CD4-positive, CD25-positive, alpha-beta regulatory T cell (primary cell): ENCODE measurements around the gene DNAH17. TPM values are rescaled to one million over a fixed set of nuclear protein-coding genes. Genes with fewer than 3 reads are reported as not detected.
A peak's percentile ranks its signal among the peaks of the same experiment; 100 is the strongest.
"Not testable (repeated sequence)": the region's sequence is repeated elsewhere in the genome, so short reads cannot be mapped to it uniquely, and the experiment has no call there.

ENCODE experiments used
- ATAC-seq, 2 donors: fragments of 150-1000 bp; cut with Tn5 transposase; one replicate each; pipeline ENCODE4 v1.10.0; 2021; ENCODE audit warnings: low read depth in 2 of 2, moderate number of reproducible peaks in 2 of 2, moderate library complexity in 1 of 2
- DNase-seq, 3 donors: peaks; one replicate each; pipeline versions ENCODE4 v3.0.0 to v3.0.0-alpha.2; 2012 to 2022; ENCODE audit warnings: mixed read lengths in 1 of 3
- H3K27ac ChIP-seq: one replicate; pipeline ENCODE4 v1.7.0; 2013; ENCODE audit warnings: mild to moderate bottlenecking, low read length; ENCODE audit not compliant: insufficient read depth, poor library complexity, severe bottlenecking
- H3K27me3 ChIP-seq: one replicate; pipeline ENCODE4 v1.7.0; 2013; ENCODE audit warnings: low read length; ENCODE audit not compliant: control insufficient read depth, insufficient read depth
- H3K36me3 ChIP-seq: one replicate; pipeline ENCODE4 v1.7.0; 2013; ENCODE audit warnings: mild to moderate bottlenecking, low read length, moderate library complexity; ENCODE audit not compliant: control insufficient read depth, insufficient read depth
- H3K4me1 ChIP-seq: 2 replicates; pipeline ENCODE4 v1.7.0; 2013; ENCODE audit warnings: mild to moderate bottlenecking, low read length; ENCODE audit not compliant: insufficient read depth, control insufficient read depth, poor library complexity, severe bottlenecking
- H3K4me3 ChIP-seq: one replicate; pipeline ENCODE4 v1.7.0; 2013; ENCODE audit warnings: low read depth, mild to moderate bottlenecking, low read length, moderate library complexity
- H3K9me3 ChIP-seq, 2 experiments: 1 replicate in 1 of 2; 2 replicates in 1 of 2; pipeline ENCODE4 v1.7.0; 2013; ENCODE audit warnings: low read length in 2 of 2, mild to moderate bottlenecking in 1 of 2, moderate library complexity in 1 of 2; ENCODE audit not compliant: control insufficient read depth in 2 of 2
- H3K27ac Mint-ChIP-seq, 3 donors: one replicate each; pipeline ENCODE4 v1.8.0; 2020 to 2022; ENCODE audit warnings: mild to moderate bottlenecking in 3 of 3, mixed read lengths in 3 of 3, moderate library complexity in 2 of 3
- H3K27me3 Mint-ChIP-seq: one replicate; pipeline ENCODE4 v1.8.0; 2022; ENCODE audit warnings: mild to moderate bottlenecking, mixed read lengths
- H3K36me3 Mint-ChIP-seq: one replicate; pipeline ENCODE4 v1.8.0; 2020; ENCODE audit warnings: mixed read lengths
- H3K4me1 Mint-ChIP-seq, 4 donors: one replicate each; pipeline ENCODE4 v1.8.0; 2020 to 2022; ENCODE audit warnings: mixed read lengths in 4 of 4, mild to moderate bottlenecking in 1 of 4
- H3K4me3 Mint-ChIP-seq, 4 donors: one replicate each; pipeline ENCODE4 v1.8.0; 2020 to 2022; ENCODE audit warnings: mild to moderate bottlenecking in 4 of 4, mixed read lengths in 4 of 4, moderate library complexity in 3 of 4
- H3K9me3 Mint-ChIP-seq, 7 donors: one replicate each; pipeline ENCODE4 v1.8.0; 2020 to 2022; ENCODE audit warnings: mixed read lengths in 7 of 7, mild to moderate bottlenecking in 3 of 7, moderate library complexity in 2 of 7
- polyA plus RNA-seq, 4 donors: library from polyadenylated mRNA; unstranded; fragments of 300-500 nt; fragmentation: Illumina TruSeq; gene quantifications; one replicate each; pipeline ENCODE4 v1.2.3, GENCODE V29; 2021
- total RNA-seq: library from RNA; stranded (reverse); gene quantifications from one replicate; pipeline ENCODE4 v1.2.3, GENCODE V29; 2022

DNAH17 gene
- total and polyA plus RNA-seq, 5 donors from 2014 or later, result 0.24 to 3.4 (median 0.83) TPM; not detected in 1

GRCh38 chr17:78507526-78507925 lies 69.7 kb downstream of the DNAH17 start:
- no peak overlapping the region for H3K4me3 Mint-ChIP-seq
- no peaks in the 10 kb centered on the region for H3K36me3 ChIP-seq
- no peaks in the 10 kb centered on the region for H3K27me3 Mint-ChIP-seq

GRCh38 chr17:78506454-78507309 lies 70.5 kb downstream of the DNAH17 start:
- ATAC-seq (no peak), DNase-seq (no peak)
- Mint-ChIP-seq H3K36me3 (no peaks in the 10 kb centered on the region), H3K4me3 (no peak overlapping the region), H3K27me3 (no peaks in the 10 kb centered on the region), H3K9me3 (no peaks in the 10 kb centered on the region), H3K4me1 (no peaks in the 10 kb centered on the region), H3K27ac (peak overlapping the region in 1 of 3 donors; percentile 60)
- no peaks in the 10 kb centered on the region for H3K9me3 ChIP-seq
- no peaks in the 10 kb centered on the region for H3K27me3 ChIP-seq
- no peak overlapping the region for H3K4me3 ChIP-seq
- no peak overlapping the region for H3K27ac ChIP-seq
- no peaks in the 10 kb centered on the region for H3K36me3 ChIP-seq
- H3K4me1 ChIP-seq, result no peaks in the 10 kb centered on the region

More at GRCh38 chr17:78507526-78507925, 69.7 kb downstream of the DNAH17 start:
- no peak overlapping the region for H3K4me3 ChIP-seq
- ATAC-seq (no peak), DNase-seq (no peak)
- Mint-ChIP-seq H3K36me3 (no peaks in the 10 kb centered on the region), H3K4me1 (no peaks in the 10 kb centered on the region), H3K27ac (no peak overlapping the region), H3K9me3 (no peaks in the 10 kb centered on the region)
- H3K27ac ChIP-seq, result no peak overlapping the region
- no peaks in the 10 kb centered on the region for H3K9me3 ChIP-seq
- no peaks in the 10 kb centered on the region for H3K27me3 ChIP-seq
- no peaks in the 10 kb centered on the region for H3K4me1 ChIP-seq

- H3K4me3 Mint-ChIP-seq, result no peak overlapping the region
- DNase-seq, result no peak
- no peak overlapping the region for H3K4me3 ChIP-seq
- H3K4me1 ChIP-seq, result no peaks in the 10 kb centered on the region
- no peaks in the 10 kb centered on the region for H3K36me3 Mint-ChIP-seq
- no peaks in the 10 kb centered on the region for H3K9me3 ChIP-seq
- no peaks in the 10 kb centered on the region for H3K27me3 Mint-ChIP-seq
- no peaks in the 10 kb centered on the region for H3K4me1 Mint-ChIP-seq
- no peak overlapping the region for H3K27ac Mint-ChIP-seq
- no peaks in the 10 kb centered on the region for H3K27me3 ChIP-seq
- no peak for ATAC-seq
- H3K27ac ChIP-seq, result no peak overlapping the region
- H3K36me3 ChIP-seq, result no peaks in the 10 kb centered on the region
- H3K9me3 Mint-ChIP-seq, result no peaks in the 10 kb centered on the region
Observed at GRCh38 chr17:78504156-78504925, 72.9 kb downstream of the DNAH17 start.

- H3K36me3 ChIP-seq, H3K9me3 Mint-ChIP-seq, ATAC-seq, H3K4me1 Mint-ChIP-seq, H3K27me3 ChIP-seq, H3K27ac Mint-ChIP-seq, H3K4me1 ChIP-seq, H3K4me3 ChIP-seq, H3K9me3 ChIP-seq, DNase-seq, H3K4me3 Mint-ChIP-seq, H3K36me3 Mint-ChIP-seq, H3K27me3 Mint-ChIP-seq, H3K27ac ChIP-seq: not testable (repeated sequence)
Observed at GRCh38 chr17:78503388-78503787, 73.8 kb downstream of the DNAH17 start.

GRCh38 chr17:78502611-78503148 lies 74.5 kb downstream of the DNAH17 start:
- Mint-ChIP-seq H3K9me3 (no peaks in the 10 kb centered on the region), H3K4me3 (no peak overlapping the region), H3K27me3 (no peaks in the 10 kb centered on the region), H3K27ac (no peak overlapping the region), H3K36me3 (no peaks in the 10 kb centered on the region), H3K4me1 (no peaks in the 10 kb centered on the region)
- no peak for ATAC-seq
- no peaks in the 10 kb centered on the region for H3K27me3 ChIP-seq
- H3K36me3 ChIP-seq, result no peaks in the 10 kb centered on the region
- H3K4me1 ChIP-seq, result no peaks in the 10 kb centered on the region
- DNase-seq, result no peak
- H3K27ac ChIP-seq, result no peak overlapping the region
- H3K4me3 ChIP-seq, result no peak overlapping the region
- no peaks in the 10 kb centered on the region for H3K9me3 ChIP-seq

- Mint-ChIP-seq H3K36me3 (no peaks in the 10 kb centered on the region), H3K27ac (peak overlapping the region in 1 of 3 donors; percentile 31)
- DNase-seq, result no peak
Observed at GRCh38 chr17:78501241-78502036, 75.8 kb downstream of the DNAH17 start.

GRCh38 chr17:78500806-78501205 lies 76.4 kb downstream of the DNAH17 start:
- H3K36me3 Mint-ChIP-seq, result no peaks in the 10 kb centered on the region
- no peaks in the 10 kb centered on the region for H3K9me3 Mint-ChIP-seq
- Histone ChIP-seq H3K36me3 (no peaks in the 10 kb centered on the region), H3K27ac (no peak overlapping the region), H3K4me3 (no peak overlapping the region), H3K27me3 (no peaks in the 10 kb centered on the region), H3K9me3 (no peaks in the 10 kb centered on the region), H3K4me1 (no peaks in the 10 kb centered on the region)
- no peak overlapping the region for H3K4me3 Mint-ChIP-seq
- ATAC-seq (no peak), DNase-seq (no peak)
- H3K4me1 Mint-ChIP-seq, result no peaks in the 10 kb centered on the region
- H3K27me3 Mint-ChIP-seq, result no peaks in the 10 kb centered on the region
- no peak overlapping the region for H3K27ac Mint-ChIP-seq

More at GRCh38 chr17:78501241-78502036, 75.8 kb downstream of the DNAH17 start:
- ATAC-seq, result no peak
- H3K4me1 Mint-ChIP-seq, result no peaks in the 10 kb centered on the region
- H3K27me3 Mint-ChIP-seq, result no peaks in the 10 kb centered on the region
- Histone ChIP-seq H3K9me3 (no peaks in the 10 kb centered on the region), H3K27ac (no peak overlapping the region), H3K36me3 (no peaks in the 10 kb centered on the region), H3K4me3 (no peak overlapping the region), H3K27me3 (no peaks in the 10 kb centered on the region), H3K4me1 (no peaks in the 10 kb centered on the region)
- no peak overlapping the region for H3K4me3 Mint-ChIP-seq
- H3K9me3 Mint-ChIP-seq, result no peaks in the 10 kb centered on the region
